GM12873 (cell line): ENCODE data around the gene CORO2B.

Experiments
- TF ChIP-seq, protein P1 (sequence below): IDR thresholded peaks from 2 replicates; pipeline ENCODE4 v1.5.1; 2012; ENCODE audit warnings: low read depth, mild to moderate bottlenecking, moderate library complexity, low read length, control low read depth; ENCODE audit not compliant: insufficient read depth; ENCODE audit errors: missing control alignments

Gene CORO2B

GRCh38 chr15:68641376-68641775 lies 62.6 kb downstream of the CORO2B start:
- TF ChIP-seq, protein P1, sequence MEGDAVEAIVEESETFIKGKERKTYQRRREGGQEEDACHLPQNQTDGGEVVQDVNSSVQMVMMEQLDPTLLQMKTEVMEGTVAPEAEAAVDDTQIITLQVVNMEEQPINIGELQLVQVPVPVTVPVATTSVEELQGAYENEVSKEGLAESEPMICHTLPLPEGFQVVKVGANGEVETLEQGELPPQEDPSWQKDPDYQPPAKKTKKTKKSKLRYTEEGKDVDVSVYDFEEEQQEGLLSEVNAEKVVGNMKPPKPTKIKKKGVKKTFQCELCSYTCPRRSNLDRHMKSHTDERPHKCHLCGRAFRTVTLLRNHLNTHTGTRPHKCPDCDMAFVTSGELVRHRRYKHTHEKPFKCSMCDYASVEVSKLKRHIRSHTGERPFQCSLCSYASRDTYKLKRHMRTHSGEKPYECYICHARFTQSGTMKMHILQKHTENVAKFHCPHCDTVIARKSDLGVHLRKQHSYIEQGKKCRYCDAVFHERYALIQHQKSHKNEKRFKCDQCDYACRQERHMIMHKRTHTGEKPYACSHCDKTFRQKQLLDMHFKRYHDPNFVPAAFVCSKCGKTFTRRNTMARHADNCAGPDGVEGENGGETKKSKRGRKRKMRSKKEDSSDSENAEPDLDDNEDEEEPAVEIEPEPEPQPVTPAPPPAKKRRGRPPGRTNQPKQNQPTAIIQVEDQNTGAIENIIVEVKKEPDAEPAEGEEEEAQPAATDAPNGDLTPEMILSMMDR = no peak

DNA sequence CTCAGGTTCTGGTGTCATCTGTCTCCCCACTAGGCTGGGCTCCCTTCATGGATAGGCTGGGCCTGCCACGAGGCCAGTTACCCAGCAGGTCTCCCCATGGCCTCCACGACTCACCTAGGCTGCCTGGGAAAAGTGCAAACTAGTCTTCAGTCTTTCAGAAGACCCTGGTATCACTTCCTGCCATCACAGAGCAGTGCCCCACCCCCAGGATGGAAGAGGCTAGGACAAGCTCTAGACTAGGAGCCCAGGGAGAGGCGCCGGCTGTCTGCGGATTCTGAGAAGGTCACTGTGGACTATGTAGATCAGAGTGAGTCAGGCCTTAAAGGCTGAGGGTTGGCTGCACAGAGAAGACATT lies 63.7 kb downstream of the CORO2B start:
- TF ChIP-seq, protein P1 = no peak

- TF ChIP-seq, protein P1 = no peak
Measured at GRCh38 chr15:68643216-68643830, 64.5 kb downstream of the CORO2B start.

DNA sequence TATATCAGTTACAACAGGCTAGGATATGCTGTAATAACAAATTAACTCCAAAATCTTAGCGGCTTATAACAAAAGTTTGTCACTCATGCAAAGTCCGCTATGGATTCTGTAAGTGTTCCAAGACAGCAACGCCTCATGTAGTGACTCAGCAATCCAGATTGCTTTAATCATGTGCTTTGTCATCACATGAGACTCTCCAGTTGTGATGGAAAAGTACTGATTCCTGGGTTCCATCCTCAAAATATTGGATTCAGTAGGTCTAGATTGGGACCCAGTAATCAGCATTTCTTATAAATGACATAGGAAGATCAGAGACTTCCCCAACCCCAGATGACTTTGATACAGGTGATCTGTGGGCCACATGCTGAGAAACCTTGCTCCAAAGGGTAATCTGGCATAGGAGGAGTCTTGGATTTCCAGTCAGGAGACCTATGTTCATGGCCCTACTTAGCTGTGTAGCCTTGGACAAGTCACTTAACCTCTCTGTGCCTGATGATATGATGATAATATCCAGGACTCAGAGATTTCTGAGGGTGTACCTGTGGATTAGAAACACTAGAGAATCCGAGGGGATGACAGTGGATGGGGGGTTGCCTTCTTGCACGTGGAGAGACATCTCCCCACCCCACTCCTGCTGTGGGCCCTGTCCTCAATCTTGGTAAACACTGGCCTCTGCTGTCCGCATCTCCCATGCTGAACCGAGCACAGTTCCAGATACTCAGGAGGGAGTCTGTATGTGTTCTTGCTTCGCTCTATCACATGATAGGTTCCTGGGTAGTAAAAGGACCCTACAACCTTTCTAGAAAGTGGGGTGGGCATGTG lies 65.5 kb downstream of the CORO2B start:
- TF ChIP-seq, protein P1 = no peak

GRCh38 chr15:68644996-68645395 lies 66.2 kb downstream of the CORO2B start:
- TF ChIP-seq, protein P1 = no peak

DNA sequence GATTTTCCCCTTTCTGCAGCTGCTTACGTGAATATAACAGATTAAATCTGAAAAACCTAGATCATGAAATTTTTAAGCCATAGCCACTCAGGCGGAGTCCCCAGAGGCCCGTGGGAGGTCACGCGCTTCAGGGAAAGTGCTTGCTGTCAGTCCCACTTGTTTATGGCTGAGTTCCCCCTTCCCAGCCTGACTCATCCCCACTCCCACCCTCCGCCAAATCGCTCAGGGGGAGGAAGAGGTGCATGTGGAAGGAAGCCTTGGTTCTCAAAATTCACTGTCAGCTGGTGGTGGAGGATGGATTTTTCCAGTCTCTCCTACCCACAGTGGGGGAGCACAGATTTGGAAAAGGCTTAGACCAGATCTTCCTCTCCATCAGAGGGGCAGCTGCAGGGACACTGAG lies 67.4 kb downstream of the CORO2B start:
- TF ChIP-seq, protein P1 = no peak

GRCh38 chr15:68646696-68647095 lies 67.9 kb downstream of the CORO2B start:
- TF ChIP-seq, protein P1 = no peak
